ENCODE measurements around the gene GALNT2. TPM values are rescaled to one million over a fixed set of nuclear protein-coding genes. Genes with fewer than 3 reads are reported as not detected.

Gene GALNT2
- total RNA-seq, 2 donors from 2014 or later: 29.9 to 39.5 TPM

- Histone ChIP-seq H3K27ac (peak overlapping the region; percentile 19 to 40), H3K27me3 (no peaks in the 10 kb centered on the region), H3K4me3 (no peak overlapping the region), H3K9me3 (no peaks in the 10 kb centered on the region), H3K36me3 (no peaks in the 10 kb centered on the region), H3K4me1 (peaks cover 0 to 34% of the 10 kb centered on the region in 2 donors)
- TF ChIP-seq CTCF (IDR thresholded peaks at IDR 0.05): no peak
- peak; percentile 74 for DNase-seq (ENCODE audit: low spot score)
These were observed 96.2 kb downstream of the GALNT2 start for GRCh38 chr1:230163205-230163604.

- H3K36me3 ChIP-seq: no peaks in the 10 kb centered on the region
- TF ChIP-seq CTCF (IDR thresholded peaks at IDR 0.05): no peak
- no peaks in the 10 kb centered on the region for H3K9me3 ChIP-seq
- no peak overlapping the region for H3K4me3 ChIP-seq
- H3K4me1 ChIP-seq: peaks cover 0 to 29% of the 10 kb centered on the region in 2 donors
- peak; percentile 60 for DNase-seq (ENCODE audit: low spot score)
- peak overlapping the region; percentile 19 to 40 for H3K27ac ChIP-seq
- H3K27me3 ChIP-seq: no peaks in the 10 kb centered on the region
These were observed 96.7 kb downstream of the GALNT2 start for GRCh38 chr1:230163719-230164118.

- Histone ChIP-seq H3K9me3 (no peaks in the 10 kb centered on the region), H3K4me1 (peaks cover 0 to 16% of the 10 kb centered on the region in 2 donors), H3K4me3 (no peak overlapping the region), H3K27me3 (no peaks in the 10 kb centered on the region), H3K36me3 (no peaks in the 10 kb centered on the region), H3K27ac (no peak overlapping the region)
- TF ChIP-seq CTCF (IDR thresholded peaks at IDR 0.05): no peak
- DNase-seq (ENCODE audit: low spot score): peak; percentile 56
These were observed 98.5 kb downstream of the GALNT2 start for GRCh38 chr1:230165536-230165935.

- TF ChIP-seq CTCF (IDR thresholded peaks at IDR 0.05): no peak
- Histone ChIP-seq H3K36me3 (no peaks in the 10 kb centered on the region), H3K4me1 (peaks cover 0 to 22% of the 10 kb centered on the region in 2 donors), H3K27ac (no peak overlapping the region), H3K4me3 (no peak overlapping the region), H3K27me3 (no peaks in the 10 kb centered on the region), H3K9me3 (no peaks in the 10 kb centered on the region)
- peak; percentile 54 for DNase-seq (ENCODE audit: low spot score)
These were observed 99.5 kb downstream of the GALNT2 start for GRCh38 chr1:230166366-230167132.

- peak; percentile 33 to 68 for TF ChIP-seq CTCF (IDR thresholded peaks at IDR 0.05)
- peaks cover 0 to 22% of the 10 kb centered on the region in 2 donors for H3K4me1 ChIP-seq
- no peaks in the 10 kb centered on the region for H3K36me3 ChIP-seq
- no peak overlapping the region for H3K27ac ChIP-seq
- peak; percentile 56 for DNase-seq (ENCODE audit: low spot score)
- H3K9me3 ChIP-seq: no peaks in the 10 kb centered on the region
- no peaks in the 10 kb centered on the region for H3K27me3 ChIP-seq
- H3K4me3 ChIP-seq: no peak overlapping the region
These were observed 100.4 kb downstream of the GALNT2 start for GRCh38 chr1:230167419-230167852.
